ENCODE results near the gene TNN.
A peak's percentile ranks its signal among the peaks of the same experiment; 100 is the strongest.

TNN gene

DNA sequence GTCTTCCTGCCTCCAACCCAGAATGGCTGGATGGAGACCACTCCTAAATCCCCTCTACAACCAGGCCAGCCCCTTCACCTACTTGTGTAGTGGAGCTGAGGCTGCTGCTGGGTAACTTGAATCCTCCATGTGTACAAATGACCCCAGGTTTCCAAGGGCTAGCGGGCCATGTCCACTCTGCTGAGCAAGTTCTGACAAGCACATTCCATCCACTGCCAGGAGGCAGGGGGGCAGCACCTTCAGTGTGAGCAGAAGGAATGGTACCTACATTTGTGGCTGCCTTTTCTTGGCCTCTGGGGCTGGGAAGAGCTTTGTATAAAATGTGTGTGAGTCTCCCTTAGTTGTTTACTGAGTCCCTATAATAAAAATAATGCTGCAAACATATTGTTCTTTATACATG is 110.4 kb downstream of the TNN start:
- no peak for DNase-seq

DNA sequence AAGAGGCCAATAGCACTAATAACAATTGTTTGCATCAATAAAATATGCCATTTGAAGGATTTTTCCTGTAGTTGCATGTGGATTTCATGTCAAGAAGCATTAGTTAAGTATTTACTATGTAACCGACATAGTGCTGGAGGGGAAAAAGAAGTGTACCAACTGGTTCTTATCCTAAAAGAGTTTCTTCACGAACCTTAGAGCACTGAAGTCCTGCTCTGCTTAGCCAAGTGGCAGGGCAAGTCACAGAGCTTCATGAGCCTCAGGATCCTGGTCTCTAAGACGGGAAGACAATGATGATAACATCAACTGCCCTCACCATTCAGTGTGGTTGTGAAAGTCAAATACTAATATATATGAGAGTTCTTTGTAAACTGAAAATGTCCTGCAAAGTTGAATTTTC is 110.8 kb downstream of the TNN start:
- no peak for DNase-seq

DNA sequence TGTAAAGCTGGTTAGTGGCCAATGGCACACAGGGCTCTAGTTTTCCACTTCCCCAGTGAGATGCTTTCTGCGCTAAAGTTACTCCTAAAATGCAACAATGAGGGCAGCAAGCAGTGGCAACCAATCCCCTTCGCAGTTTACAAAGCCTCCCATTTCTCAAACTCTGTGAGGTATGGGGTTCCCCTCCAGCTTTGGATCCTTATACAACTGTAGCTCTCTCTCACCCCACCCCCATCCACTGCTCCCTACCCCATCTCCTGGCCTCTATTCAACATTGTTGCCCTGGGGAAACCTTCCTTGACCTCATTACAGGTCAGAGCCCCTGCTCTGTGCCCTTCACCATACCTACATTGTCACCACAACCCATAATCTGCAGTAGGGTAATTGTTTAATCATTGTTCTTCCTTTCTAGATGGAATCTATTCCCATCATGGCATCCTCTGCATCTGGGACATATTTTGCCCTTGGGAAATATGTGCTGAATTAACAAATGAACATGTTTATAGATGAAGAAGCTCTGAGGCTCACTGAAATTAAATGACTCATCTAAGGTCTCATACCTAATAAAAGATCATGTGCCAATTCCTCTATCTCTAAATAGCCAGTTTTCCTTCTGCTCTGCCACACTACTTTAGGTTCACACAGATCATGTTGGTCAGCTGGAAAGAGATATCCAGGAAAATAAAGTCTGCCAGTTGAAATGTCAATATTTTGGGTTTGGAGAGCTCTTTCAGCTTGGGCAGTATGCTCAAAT is 112.4 kb downstream of the TNN start:
- DNase-seq, result no peak

DNA sequence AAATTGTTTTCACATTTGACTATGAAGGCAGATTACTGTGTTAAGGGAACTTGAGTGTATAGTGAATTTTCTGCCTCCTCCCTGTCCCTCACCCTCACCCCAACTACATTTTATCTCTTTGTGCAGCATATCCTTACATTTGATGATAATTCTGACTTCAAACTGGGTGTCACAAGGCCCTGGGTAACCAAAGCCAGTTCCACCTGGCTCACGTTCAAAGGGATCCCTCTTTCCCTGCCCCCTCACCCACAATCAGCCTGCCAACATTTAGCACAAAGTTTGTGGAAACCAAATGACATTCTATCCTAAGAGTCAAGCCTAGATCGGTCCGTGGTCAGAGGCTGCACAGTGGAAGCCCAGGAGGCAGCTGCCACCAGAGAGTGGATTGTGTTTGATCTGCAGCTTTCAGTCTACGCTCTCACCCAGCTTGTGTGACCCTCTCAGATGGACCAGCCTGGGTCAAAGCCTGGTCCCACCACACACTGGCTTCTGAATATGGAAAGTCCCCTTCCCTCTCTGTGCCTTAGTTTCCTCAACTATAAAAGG is 114.6 kb downstream of the TNN start:
- DNase-seq, result no peak

DNA sequence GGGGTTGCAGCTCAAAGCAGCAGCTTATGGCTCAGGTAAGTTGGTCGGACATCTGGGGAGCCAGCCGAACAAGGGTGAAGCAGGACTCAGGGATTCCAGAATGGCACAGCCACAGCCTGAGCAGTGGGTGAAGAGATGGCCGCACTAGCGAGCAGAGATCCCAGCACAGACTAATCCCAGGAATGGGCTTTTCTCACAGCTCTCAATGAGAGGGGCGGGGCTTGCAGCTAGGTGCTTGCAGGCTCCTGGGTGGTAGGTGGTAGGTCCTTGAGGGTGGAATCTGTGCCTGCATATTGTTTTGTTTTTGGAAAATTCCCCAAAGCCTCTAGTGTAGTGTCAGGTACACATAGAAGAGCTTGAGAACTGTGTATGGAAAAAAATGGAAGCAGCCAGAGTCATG is 116.0 kb downstream of the TNN start:
- DNase-seq, result no peak

DNA sequence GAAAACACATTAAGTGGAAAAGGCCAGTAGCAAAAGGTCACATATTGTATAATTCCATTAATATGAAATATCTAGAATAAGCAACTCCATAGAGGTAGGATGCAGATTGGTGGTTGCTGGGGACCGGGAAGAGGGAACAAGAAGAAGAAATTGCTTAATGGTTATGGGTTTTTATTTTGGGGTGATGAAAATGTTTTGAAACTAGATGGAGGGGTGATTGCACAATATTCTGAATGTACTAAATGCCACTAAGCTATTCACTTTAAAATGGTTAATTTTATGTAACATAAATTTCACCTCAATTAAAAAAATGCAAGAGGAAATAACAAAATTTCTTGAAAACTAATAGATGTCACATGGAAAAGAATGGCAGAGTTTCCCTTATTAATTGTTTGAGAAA is 118.3 kb downstream of the TNN start:
- peak in 2 of 3 donors; percentile 8 to 41 for DNase-seq

DNA sequence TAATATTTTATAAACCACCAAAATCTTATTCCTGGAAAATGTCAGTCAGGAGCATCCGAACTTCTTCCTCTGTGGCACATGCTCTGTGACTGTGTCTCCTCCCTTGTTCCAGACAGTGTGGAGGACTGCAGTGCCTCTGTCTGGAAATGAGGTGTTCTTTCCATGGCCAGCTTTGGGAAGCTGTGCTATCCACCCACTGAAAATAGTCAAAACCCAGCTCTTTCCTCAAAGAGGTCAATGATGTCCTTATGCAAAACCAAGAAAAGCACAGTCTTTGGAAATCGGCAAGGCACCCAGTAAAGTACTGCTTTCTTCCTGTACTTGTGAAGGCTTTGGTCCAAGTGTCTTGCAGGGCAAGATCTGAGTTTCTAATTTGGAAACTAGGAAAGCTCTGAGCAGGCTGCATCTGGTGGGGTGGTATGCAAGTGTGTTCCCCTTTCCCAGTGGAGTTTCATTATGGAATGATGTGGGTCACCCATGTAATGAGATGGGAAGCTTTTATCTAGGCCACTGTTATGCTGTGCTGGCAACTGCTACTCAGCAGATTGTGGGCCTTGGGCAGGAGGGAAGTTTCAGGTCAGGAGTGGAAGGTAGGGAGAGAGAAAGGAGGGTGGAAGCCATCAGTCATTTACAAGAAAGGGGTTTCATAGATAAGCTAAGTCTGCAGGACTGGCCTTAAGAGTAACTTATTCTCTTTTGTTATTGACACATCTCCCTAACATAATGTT is 119.0 kb downstream of the TNN start:
- peak; percentile 22 to 64 (median 47) for DNase-seq

DNA sequence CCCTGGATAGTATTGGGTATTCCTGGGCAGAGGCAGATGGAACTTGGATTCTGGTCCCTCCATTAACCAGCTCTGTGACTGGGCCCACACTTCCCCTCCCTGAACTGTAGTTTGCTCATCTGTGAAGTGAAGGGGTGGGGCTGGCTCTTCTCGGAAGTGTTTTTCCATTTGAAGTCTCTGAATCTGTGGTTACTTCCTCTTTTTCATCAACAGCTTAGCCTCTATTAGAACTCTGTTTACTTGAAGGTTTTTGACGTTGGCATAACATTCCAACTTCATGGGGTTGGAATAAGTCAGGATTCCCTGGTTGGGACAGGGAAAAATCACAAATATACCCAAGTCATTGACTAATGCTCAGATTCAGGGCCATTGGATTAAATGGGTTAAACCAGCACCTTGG is 121.3 kb downstream of the TNN start:
- peak; percentile 83 to 88 (median 83) for DNase-seq

DNA sequence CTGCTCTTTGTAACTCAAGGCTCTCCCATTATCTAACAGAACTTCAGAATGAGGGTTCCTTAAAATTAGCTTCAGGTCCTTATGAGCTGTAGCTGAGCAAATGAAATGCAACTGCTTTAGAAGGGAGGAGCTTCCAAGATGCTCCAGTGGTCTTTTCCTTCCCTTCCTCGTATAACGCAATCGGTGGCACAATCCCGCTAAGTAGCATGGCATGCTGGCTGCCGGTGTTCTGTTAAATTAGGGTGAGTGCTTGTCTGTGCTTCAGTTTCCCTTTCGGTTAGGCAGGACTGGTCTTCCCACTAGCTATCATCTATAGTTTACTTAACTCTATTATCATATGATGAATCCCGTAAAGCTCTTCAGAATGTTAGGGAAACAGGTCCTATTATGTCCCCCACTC is 124.0 kb downstream of the TNN start:
- DNase-seq, result peak; percentile 44 to 63 (median 60)

DNA sequence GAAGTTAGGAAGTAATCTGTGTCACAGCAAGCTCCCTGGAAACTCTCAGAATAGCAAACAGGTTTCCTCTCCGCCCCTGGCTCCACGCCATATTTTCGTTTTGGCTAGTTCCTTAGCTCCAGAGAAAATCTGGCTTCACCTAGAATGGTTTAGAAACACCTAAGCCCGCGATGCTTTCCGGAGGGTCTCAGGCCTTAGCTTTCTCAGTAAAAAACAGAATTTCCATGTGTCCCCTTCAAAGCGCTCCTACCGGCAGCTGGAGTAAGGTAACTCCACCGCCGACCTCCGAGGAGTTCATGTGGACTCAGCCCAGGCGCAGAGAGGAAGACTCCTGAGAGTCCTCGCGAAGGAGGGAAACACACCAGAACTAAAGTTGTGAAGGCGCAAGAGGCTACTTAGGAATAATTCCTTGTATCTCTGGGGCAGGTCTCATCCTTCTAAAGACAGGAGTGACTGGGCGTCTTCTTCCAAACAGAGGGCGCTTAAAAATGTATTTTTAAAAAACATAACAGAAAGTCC is 124.5 kb downstream of the TNN start:
- DNase-seq, result peak; percentile 36 to 62 (median 47)

DNA sequence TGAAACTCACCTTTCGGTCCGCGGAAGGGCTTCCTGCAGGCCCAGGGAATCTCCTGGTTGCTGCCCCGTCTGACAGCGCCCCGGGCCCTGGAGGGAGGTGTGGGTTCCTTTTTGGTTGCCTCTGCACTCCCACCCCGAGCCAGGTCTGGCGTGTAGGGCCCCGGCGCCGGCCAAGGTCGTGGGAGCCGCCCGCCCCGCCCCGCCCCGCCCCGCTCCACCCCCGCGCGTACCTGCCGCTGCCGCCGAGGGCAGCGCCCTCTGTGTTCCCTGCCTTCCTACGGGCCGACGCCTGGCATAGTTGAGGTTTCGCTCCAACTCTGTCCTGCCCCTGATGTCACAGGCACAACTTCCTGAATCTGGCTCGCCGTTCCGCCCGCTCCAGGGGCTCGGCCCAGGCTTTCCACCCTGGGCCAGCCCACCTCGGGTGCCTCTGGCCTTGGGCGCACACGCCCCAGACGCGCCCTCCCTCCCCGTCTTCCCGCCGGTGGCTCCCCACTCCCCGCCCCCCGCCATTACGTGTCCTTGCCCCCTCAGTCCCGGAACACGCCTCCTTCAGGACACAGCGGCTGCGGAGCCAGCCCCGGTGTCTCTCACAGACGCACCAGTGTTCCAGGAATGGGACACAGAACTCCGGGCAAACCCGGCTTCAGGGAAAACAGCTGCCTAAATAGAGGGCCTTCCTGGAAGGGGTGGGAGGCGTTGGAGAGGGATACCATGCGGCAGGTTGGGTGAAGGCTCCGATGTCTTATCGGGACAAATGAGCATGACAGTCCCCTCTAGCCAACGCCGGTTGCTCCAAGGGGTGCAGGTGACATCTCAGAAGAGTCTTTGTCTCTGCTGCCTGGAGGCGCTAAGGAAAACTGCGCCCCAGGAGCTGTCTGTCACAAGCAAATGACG is 125.2 kb downstream of the TNN start, which contains the start of gene KIAA0040:
Gene KIAA0040, minus strand, starts transcription at position 147 of the 897 bp plus-strand sequence. CDS start 31,763 bp downstream, outside the sequence.
- peak; percentile 75 to 87 (median 81) for DNase-seq

DNA sequence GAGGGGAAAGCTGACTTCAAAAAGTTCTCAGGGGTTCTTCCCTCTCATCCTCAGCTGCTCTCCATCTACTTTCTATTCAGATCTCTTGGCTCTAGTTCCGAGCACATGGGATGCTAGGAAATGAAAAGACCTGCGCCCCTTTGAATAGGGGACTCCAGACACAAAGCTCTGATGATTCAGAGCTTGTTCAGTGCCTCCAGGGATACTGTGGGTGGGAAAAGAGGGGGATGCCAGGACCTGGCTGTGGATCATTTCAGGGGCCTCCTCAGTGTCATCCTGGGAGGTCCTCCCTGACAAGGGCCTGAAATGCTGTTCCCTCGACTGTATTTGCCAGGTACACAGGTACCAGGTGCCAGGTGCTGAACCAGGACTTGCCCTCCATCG is 125.9 kb downstream of the TNN start:
- peak; percentile 20 to 31 (median 23) for DNase-seq

DNA sequence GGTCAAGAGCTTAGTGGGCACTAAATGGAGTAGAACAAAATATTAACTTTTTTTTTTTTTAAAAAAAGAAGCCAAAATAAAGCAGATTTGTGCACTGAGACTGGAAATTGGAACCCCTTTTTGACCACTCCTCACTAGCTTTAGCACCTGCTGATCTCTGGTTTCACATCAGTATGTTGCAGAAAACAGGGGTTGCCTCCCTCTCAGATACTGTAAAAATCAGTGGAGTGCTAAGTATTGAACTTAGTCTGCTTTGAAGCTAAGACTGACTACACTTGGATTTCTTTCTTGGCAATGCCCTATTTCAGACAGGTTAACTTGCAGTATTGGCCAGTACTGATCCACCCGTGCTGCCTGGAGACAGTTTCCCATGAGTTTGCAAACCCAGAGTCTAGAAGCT is 127.6 kb downstream of the TNN start:
- no peak for DNase-seq

DNA sequence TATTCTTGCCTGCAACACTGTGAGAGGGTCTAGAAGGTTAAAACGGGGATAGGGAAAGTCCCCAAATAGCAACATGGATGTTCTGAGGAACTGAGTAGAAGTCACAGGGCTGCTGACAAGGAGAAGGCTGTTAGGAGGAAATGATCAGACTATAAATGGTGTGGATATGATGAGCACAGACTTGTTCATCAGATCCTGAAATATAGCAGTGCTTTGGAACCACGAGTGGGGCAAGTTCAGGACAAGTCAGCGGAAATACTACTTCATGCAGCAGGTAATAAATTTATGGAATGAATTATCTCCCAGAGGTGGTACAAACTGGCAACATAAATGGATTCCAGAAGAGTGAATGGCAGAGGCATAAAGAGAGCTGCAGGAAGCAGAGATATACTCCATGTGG is 128.2 kb downstream of the TNN start:
- peak; percentile 57 to 76 (median 61) for DNase-seq

DNA sequence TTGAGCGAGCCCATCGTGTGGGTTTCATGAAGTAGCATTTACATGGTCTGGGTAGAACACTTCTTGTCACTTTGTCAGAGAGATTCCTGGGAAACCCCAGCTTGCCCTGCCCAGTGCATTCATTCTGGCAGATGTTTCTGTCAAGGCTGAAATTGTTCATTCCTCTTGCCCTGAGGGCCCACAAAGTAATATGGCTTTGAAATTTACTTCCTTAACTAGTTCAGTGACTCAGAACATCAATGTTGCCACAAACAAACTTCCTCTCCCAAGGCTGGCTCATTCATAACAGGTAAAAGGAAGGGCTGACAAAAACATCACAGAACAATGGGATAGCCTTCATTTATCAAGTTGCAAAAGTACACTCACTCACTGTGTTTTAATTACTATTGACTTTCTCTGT is 129.9 kb downstream of the TNN start:
- DNase-seq, result peak; percentile 63 to 79 (median 78)
